Endometrial microvascular endothelial cells (primary cell): ENCODE data around the gene INPP4B. TPM values are rescaled to one million over a fixed set of nuclear protein-coding genes. Genes with fewer than 3 reads are reported as not detected.

Source experiments
- in situ Hi-C: cut with HindIII; loops from 2 replicates; pipeline ENCODE4 v1.10.0; 2017; ENCODE audit warnings: low sequenced_read_pairs, low pct_unique_long_range_greater_than_20kb; ENCODE audit errors: inconsistent ontology term
- total RNA-seq: library from RNA; depleted of rRNA; stranded (reverse); fragments of >200 nt; gene quantifications from one replicate; pipeline ENCODE4 v1.2.3, GENCODE V29; 2015; ENCODE audit errors: inconsistent ontology term

Gene INPP4B
- total RNA-seq, 1 donor from 2014 or later = 0.46 TPM

DNA sequence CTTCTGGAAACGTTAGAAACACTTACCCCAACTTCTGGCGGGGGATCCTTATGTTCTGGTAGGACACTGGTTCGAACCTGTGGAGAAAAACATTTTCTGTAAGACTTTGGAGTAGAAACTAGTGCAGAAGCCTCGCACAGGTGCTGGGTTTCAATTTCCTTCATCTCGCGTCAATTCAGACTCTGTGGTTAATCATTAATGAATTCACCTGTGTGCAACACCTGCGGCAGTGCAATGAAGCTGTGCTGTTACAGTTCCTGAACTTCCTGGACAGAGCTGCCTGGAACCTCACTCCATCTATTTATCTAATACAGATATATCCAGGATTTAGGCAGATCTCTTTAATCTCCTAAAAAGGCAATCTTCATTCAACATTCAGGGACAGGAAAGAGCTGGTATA, 531.4 kb downstream of the INPP4B start:
- in situ Hi-C loops = no loop called here

GRCh38 chr4:142314247-142314646, 531.9 kb downstream of the INPP4B start:
- in situ Hi-C loops = no loop called here

- in situ Hi-C loops = no loop called here
These were observed 533.7 kb downstream of the INPP4B start for GRCh38 chr4:142312391-142312790.

GRCh38 chr4:142311916-142312315, 534.2 kb downstream of the INPP4B start:
- in situ Hi-C loops = no loop called here

DNA sequence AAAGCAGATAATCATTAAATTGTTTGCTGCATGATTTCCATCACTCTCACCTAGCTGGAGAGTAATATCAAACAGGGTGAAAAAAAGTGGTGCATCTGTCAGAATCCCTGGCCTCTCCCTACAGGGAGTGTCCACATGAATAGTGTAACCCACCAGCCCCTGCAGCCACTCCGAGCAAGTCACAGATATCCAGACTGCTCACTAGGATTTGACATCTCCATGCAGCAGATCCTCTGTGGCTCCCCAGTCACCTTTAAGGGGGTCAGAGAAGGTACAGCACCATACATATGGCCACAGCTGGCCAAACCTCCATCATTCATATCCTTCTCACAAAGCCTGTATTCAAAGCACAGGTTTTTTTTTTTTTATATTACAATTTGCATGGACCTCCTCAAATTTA, 536.3 kb downstream of the INPP4B start:
- in situ Hi-C loops = no loop called here

- in situ Hi-C loops = no loop called here
These were observed 538.2 kb downstream of the INPP4B start for GRCh38 chr4:142307857-142308256.

DNA sequence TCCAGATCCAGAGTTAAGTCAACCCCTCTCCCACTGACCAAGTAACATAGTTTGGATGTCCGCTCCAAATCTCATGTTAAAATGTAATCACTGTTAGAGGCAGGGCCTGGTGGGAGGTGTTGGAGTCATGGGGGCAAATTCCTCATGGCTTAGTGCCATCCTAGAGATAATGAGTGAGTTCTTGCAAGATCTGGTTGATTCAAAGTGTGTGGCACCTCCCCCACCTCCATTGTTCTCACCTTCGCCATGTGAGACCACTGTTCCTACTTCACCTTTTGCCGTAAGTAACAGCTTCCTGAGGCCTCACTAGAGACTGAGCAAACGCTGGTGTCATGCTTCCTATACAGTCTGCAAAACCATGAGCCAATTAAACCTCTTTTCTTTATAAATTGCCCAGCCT, 548.8 kb downstream of the INPP4B start:
- in situ Hi-C loops = no loop called here

- in situ Hi-C loops = no loop called here
These were observed 552.6 kb downstream of the INPP4B start for GRCh38 chr4:142293536-142293935.

- in situ Hi-C loops = no loop called here
These were observed 553.9 kb downstream of the INPP4B start for GRCh38 chr4:142292231-142292630.

- in situ Hi-C loops = no loop called here
These were observed 554.6 kb downstream of the INPP4B start for GRCh38 chr4:142291299-142292050.

- in situ Hi-C loops = no loop called here
These were observed 558.7 kb downstream of the INPP4B start for GRCh38 chr4:142287371-142287770.

DNA sequence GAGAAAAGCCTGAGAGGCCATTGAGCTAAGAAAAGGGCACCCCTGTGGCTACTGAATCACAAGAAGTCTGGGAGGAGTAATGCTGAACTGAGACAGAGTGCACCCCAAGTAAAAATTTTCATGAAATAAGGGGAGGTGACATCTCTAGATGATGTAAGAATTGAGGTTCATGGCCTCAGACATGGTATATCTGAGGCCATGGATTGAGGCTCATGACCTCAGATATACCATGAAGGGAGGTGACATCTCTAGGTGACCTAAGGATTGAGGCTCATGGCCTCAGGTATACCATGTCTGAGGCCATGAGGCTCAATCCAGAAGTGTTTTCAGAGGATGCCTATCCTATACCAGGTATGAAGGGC, 560.9 kb downstream of the INPP4B start:
- in situ Hi-C loops = no loop called here

DNA sequence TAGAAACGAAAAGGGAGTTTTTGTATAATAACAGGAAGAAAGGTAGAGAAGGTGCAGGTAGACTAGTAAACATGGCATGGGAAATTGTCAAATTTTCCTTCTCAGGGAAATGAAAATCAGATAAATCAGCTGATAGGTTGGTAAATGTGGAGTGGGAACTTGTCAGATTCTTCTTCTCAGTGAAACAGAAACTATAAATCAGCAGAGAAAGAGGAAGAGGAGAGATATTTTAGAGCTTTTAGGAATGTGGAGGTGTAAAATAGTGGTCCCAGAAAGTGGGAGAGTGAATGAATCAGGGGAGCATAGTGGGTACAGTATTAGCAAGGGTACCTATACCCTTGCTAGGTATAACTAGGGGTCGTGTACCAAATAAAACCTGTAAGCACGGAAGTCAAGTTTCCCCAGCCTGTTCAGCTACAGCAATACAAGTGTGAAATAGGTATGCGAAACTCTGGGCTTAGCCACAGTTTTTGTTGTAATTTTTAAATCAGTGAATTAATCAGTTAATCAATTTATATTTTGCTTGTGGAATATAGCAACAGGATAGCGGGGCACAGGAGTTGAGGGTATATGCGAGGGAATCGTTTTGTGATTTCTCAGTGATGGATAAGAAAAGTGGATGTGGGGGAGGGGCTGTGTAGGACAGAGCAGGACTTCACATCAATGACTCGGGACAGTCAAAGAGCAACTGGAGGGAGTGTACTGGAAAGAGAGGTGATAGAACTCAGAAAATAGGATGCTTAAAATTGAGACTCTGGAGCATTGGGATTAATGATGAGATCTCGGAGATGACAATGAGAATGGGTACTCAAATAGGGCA, 561.5 kb downstream of the INPP4B start:
- in situ Hi-C loops = no loop called here

DNA sequence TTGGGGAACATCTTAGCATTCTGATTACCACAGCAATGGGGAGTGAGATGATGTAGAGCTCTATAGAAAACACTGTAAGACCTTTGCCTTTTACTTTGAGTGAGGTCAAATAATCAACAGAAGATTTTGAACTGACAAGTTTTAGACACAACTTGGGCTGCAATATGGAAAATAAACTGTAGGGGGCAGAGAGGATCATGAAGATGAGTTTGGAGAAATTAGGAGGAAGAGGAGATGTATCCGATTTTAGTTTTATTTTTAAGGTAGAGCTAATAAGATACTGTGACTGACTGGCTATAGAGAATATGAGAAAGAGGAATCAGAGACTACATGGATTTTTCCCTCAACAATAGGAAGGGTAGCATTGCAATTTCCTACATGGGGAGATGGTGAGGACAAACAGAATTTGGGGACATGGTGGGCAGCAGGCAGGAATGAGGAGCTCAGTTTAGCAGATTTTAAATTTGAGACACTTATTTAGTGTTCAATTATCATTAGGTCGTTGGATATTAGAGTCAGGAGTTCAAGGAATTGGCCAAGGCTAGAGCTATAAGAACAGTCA, 563.1 kb downstream of the INPP4B start:
- in situ Hi-C loops = no loop called here

DNA sequence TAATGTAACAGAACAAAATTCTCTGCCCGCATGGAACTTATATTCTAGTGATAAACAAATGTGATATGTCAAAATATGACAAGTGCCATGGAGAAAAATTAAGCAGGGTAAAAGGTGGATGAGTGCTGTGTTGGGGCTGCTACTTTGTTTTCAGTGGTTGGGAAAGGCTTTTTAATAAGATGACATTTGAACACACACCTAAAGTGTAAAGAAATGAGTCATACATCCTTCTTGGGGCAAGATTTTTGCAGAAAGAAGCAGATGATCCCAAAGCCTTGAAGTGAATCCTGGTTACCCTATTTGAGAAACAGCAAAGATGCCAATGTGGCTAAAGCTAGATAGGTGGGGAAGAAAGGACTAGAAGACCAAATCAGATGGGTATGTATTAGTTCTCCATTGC, 564.1 kb downstream of the INPP4B start:
- in situ Hi-C loops = no loop called here

GRCh38 chr4:142278663-142279062, 567.4 kb downstream of the INPP4B start:
- in situ Hi-C loops = no loop called here

DNA sequence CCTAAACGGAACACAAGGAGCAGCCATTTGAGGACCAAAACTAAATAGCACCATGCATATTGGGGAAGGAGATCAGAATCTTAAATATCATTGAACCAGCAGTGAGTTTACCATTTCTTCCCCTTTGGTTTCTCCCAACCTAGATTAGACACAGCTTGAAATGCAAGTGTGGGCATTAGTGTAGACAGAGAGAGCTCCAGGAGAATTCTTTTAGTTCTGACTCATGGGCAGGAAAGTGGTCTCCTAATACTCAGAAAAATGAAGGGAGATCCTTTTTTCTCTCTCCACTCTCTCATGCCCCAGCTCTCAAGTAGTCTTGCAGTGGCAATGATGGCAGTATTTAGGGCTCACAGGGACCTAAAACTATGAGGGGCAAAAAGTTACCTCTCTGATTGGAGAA, 567.9 kb downstream of the INPP4B start:
- in situ Hi-C loops = no loop called here

DNA sequence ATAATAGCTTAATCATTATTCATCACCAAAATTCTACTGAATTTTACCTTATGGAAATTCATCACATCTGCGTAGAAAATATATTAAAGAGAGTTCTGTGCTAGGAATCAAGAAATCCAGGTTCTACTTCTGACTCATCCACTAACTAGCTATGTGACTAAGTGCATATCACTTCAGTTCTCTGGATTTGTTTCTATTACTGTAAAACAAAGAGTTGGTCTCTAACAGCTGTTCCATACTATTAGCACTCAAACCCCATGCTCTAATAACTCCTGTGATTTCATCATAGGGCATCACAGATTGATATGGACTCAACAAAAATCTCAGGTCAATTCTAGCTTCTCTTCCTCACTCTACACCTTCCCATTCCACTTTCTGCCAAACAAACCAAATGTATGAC, 572.0 kb downstream of the INPP4B start:
- in situ Hi-C loops = no loop called here

DNA sequence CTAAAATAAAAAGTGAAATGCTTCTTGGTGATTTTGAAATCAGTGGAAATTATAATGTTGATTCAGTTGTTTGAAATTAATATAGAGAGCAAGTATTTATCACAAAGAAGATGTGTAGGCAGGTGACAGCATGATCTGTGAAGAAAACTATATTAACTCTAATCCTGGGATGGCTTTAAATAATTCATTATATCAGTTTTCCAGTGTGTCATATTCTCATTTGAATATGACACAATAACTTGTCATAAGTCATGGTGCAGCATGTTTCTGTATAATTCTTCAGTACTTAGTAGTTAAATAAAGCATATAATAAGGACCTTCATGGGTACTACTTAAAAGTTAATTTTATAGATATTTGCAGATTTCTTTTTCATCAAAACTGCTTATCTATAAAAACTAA, 573.6 kb downstream of the INPP4B start:
- in situ Hi-C loops = no loop called here

- in situ Hi-C loops = no loop called here
These were observed 574.3 kb downstream of the INPP4B start for GRCh38 chr4:142271832-142272231.
